H9 (cell line): ENCODE results near the gene PRAMEF13. TPM values are rescaled to one million over a fixed set of nuclear protein-coding genes. Genes with fewer than 3 reads are reported as not detected.
"Not testable (repeated sequence)": the region's sequence is repeated elsewhere in the genome, so short reads cannot be mapped to it uniquely, and the experiment has no call there.

Experiments
- DNase-seq: peaks from one replicate; pipeline ENCODE4 v3.0.0-alpha.2; 2017
- H2AFZ ChIP-seq: one replicate; pipeline ENCODE4 v1.6.1; 2013; ENCODE audit warnings: mild to moderate bottlenecking, low read length, control low read depth, moderate library complexity
- H2AK5ac ChIP-seq: 2 replicates; pipeline ENCODE4 v1.6.1; 2013; ENCODE audit warnings: low read length, control low read depth, mixed read lengths; ENCODE audit not compliant: insufficient read length
- H2BK120ac ChIP-seq: one replicate; pipeline ENCODE4 v1.6.1; 2013; ENCODE audit warnings: low read depth, mild to moderate bottlenecking, low read length, control low read depth, inconsistent platforms; ENCODE audit not compliant: poor library complexity, severe bottlenecking
- H2BK12ac ChIP-seq: 2 replicates; pipeline ENCODE4 v1.6.1; 2013; ENCODE audit warnings: low read length, control low read depth, mixed read lengths, low read depth; ENCODE audit not compliant: insufficient read length
- H2BK15ac ChIP-seq: 2 replicates; pipeline ENCODE4 v1.6.1; 2013; ENCODE audit warnings: low read depth, low read length, control low read depth
- H2BK20ac ChIP-seq: one replicate; pipeline ENCODE4 v1.6.1; 2013; ENCODE audit warnings: low read depth, mild to moderate bottlenecking, low read length, control low read depth, inconsistent platforms; ENCODE audit not compliant: poor library complexity, severe bottlenecking
- H2BK5ac ChIP-seq: 2 replicates; pipeline ENCODE4 v1.6.1; 2013; ENCODE audit warnings: low read length, control low read depth, mixed read lengths; ENCODE audit not compliant: insufficient read length
- H3K14ac ChIP-seq: 2 replicates; pipeline ENCODE4 v1.6.1; 2013; ENCODE audit warnings: low read length, control low read depth; ENCODE audit not compliant: insufficient read depth
- H3K18ac ChIP-seq: 2 replicates; pipeline ENCODE4 v1.6.1; 2013; ENCODE audit warnings: low read depth, mild to moderate bottlenecking, mixed read lengths, low read length, control low read depth; ENCODE audit not compliant: insufficient read length
- H3K23ac ChIP-seq: 2 replicates; pipeline ENCODE4 v1.6.1; 2013; ENCODE audit warnings: low read length, control low read depth, mixed read lengths, low read depth; ENCODE audit not compliant: insufficient read length
- H3K23me2 ChIP-seq: 2 replicates; pipeline ENCODE4 v1.6.1; 2013; ENCODE audit warnings: low read depth, mild to moderate bottlenecking, mixed read lengths, low read length, control low read depth; ENCODE audit not compliant: insufficient read length, poor library complexity, severe bottlenecking
- H3K27ac ChIP-seq: 2 replicates; pipeline ENCODE4 v1.5.1; 2013; ENCODE audit warnings: low read length, control low read depth, mixed read lengths, low read depth; ENCODE audit not compliant: insufficient read length
- H3K27me3 ChIP-seq: 2 replicates; pipeline ENCODE4 v1.6.1; 2013; ENCODE audit warnings: low read length, control low read depth, inconsistent platforms; ENCODE audit not compliant: insufficient read depth
- H3K4ac ChIP-seq: 2 replicates; pipeline ENCODE4 v1.6.1; 2013; ENCODE audit warnings: low read depth, mild to moderate bottlenecking, control low read depth, inconsistent platforms, low read length, moderate library complexity
- H3K4me1 ChIP-seq: 2 replicates; pipeline ENCODE4 v1.6.1; 2013; ENCODE audit warnings: low read length, control low read depth, inconsistent platforms; ENCODE audit not compliant: insufficient read depth
- H3K4me2 ChIP-seq: 2 replicates; pipeline ENCODE4 v1.6.1; 2013; ENCODE audit warnings: low read length, control low read depth, mixed read lengths; ENCODE audit not compliant: insufficient read length, insufficient read depth
- H3K56ac ChIP-seq: 2 replicates; pipeline ENCODE4 v1.6.1; 2013; ENCODE audit warnings: low read depth, mild to moderate bottlenecking, mixed read lengths, low read length, control low read depth; ENCODE audit not compliant: insufficient read length
- H3K79me1 ChIP-seq: 2 replicates; pipeline ENCODE4 v1.6.1; 2013; ENCODE audit warnings: low read depth, mild to moderate bottlenecking, moderate library complexity, low read length, control low read depth, inconsistent platforms; ENCODE audit not compliant: insufficient read depth, poor library complexity, severe bottlenecking
- H3K79me2 ChIP-seq: 2 replicates; pipeline ENCODE4 v1.6.1; 2013; ENCODE audit warnings: low read length, control low read depth, inconsistent platforms; ENCODE audit not compliant: insufficient read depth
- H3K9ac ChIP-seq: 2 replicates; pipeline ENCODE4 v1.6.1; 2013; ENCODE audit warnings: low read length, control low read depth, mixed read lengths; ENCODE audit not compliant: insufficient read length; ENCODE audit errors: extremely low read depth
- H3K9me3 ChIP-seq: one replicate; pipeline ENCODE4 v1.6.1; 2013; ENCODE audit warnings: low read depth, low read length, inconsistent platforms; ENCODE audit not compliant: control insufficient read depth
- H3T11ph ChIP-seq: one replicate; pipeline ENCODE4 v1.6.1; 2013; ENCODE audit warnings: mild to moderate bottlenecking, low read length, control low read depth, inconsistent platforms
- H4K20me1 ChIP-seq: one replicate; pipeline ENCODE4 v1.6.1; 2013; ENCODE audit not compliant: control insufficient read depth, insufficient read length, insufficient read depth
- H4K5ac ChIP-seq: 2 replicates; pipeline ENCODE4 v1.6.1; 2013; ENCODE audit warnings: low read depth, mild to moderate bottlenecking, mixed read lengths, low read length, control low read depth; ENCODE audit not compliant: insufficient read length
- H4K8ac ChIP-seq: replicated peaks from 2 replicates; pipeline ENCODE4 v1.6.1; 2013; ENCODE audit warnings: low read length, control low read depth, mixed read lengths, low read depth; ENCODE audit not compliant: insufficient read length
- H4K91ac ChIP-seq: 2 replicates; pipeline ENCODE4 v1.6.1; 2013; ENCODE audit warnings: low read depth, mild to moderate bottlenecking, moderate library complexity, mixed read lengths, low read length, control low read depth; ENCODE audit not compliant: insufficient read length
- H3K27ac Mint-ChIP-seq, 3 experiments: 2 replicates in 2 of 3; 3 replicates in 1 of 3; pipeline ENCODE4 v1.8.0; 2020 to 2021; ENCODE audit warnings: mixed read lengths in 3 of 3, mild to moderate bottlenecking in 1 of 3, moderate library complexity in 1 of 3
- H3K27me3 Mint-ChIP-seq: 2 replicates; pipeline ENCODE4 v1.8.0; 2021; ENCODE audit warnings: low read depth, mild to moderate bottlenecking, moderate library complexity, mixed read lengths
- H3K36me3 Mint-ChIP-seq, 3 experiments: 2 replicates in 2 of 3; 3 replicates in 1 of 3; pipeline ENCODE4 v1.8.0; 2020 to 2021; ENCODE audit warnings: low read depth in 3 of 3, mixed read lengths in 3 of 3; ENCODE audit not compliant: insufficient read depth in 1 of 3
- H3K4me1 Mint-ChIP-seq, 2 experiments: 2 replicates each; pipeline ENCODE4 v1.8.0; 2020; ENCODE audit warnings: mixed read lengths in 2 of 2
- H3K4me3 Mint-ChIP-seq, 2 experiments: 2 replicates in 1 of 2; 3 replicates in 1 of 2; pipeline ENCODE4 v1.8.0; 2020 to 2021; ENCODE audit warnings: mild to moderate bottlenecking in 2 of 2, mixed read lengths in 2 of 2, moderate library complexity in 1 of 2
- H3K9me3 Mint-ChIP-seq, 2 experiments: 2 replicates in 1 of 2; 3 replicates in 1 of 2; pipeline ENCODE4 v1.8.0; 2020; ENCODE audit warnings: mild to moderate bottlenecking in 2 of 2, mixed read lengths in 2 of 2, moderate library complexity in 1 of 2
- WGBS: extraction: QIAGEN DNeasy Blood & Tissue Kit; methylation state at CpG from one replicate; pipeline ENCODE4 v1.1.7; 2013; ENCODE audit warnings: missing lambda C conversion rate, low lambda C conversion rate, mixed read lengths; ENCODE audit not compliant: insufficient read length; ENCODE audit errors: extremely low coverage; 5-methylcytosine and 5-hydroxymethylcytosine counted together
- total RNA-seq: library from RNA; stranded (reverse); gene quantifications from 2 replicates; pipeline ENCODE4 v1.2.1, GENCODE V29; 2021

Gene PRAMEF13
- total RNA-seq, 1 experiment from 2014 or later: not detected

DNA sequence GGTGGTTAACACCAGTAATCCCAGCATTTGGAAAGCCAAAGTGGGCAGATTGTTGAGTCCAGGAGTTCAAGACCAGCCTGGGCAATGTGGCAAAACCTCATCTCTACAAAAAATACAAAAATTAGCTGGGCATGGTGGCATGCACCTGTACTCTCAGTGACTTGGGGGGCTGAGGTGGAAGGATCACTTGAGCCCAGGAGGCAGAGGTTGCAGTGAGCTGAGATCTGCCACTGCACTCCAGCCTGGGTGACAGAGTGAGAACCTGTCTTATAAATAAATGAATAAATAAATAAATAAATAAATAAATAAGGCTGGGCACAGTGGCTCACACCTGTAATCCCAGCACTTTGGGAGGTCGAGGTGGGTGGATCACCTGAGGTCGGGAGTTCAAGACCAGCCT lies 30.8 kb upstream of the PRAMEF13 start:
- not testable (repeated sequence) for H3K27me3 ChIP-seq, H2BK12ac ChIP-seq, H2BK120ac ChIP-seq, H4K5ac ChIP-seq, H3K23me2 ChIP-seq, H2AFZ ChIP-seq, H3T11ph ChIP-seq, H3K4ac ChIP-seq, H4K91ac ChIP-seq, H3K4me1 Mint-ChIP-seq, DNase-seq, H2BK15ac ChIP-seq, H2BK20ac ChIP-seq, H4K8ac ChIP-seq, H3K18ac ChIP-seq, H3K79me2 ChIP-seq, H3K4me3 Mint-ChIP-seq, H3K4me1 ChIP-seq, H3K27ac Mint-ChIP-seq, H3K23ac ChIP-seq, H3K56ac ChIP-seq, H3K79me1 ChIP-seq, H3K27ac ChIP-seq, H3K9ac ChIP-seq, H2AK5ac ChIP-seq, H4K20me1 ChIP-seq, H3K14ac ChIP-seq, H3K27me3 Mint-ChIP-seq, H2BK5ac ChIP-seq, H3K4me2 ChIP-seq
- WGBS: no CpG with 5 or more reads among the region's 2 CpGs
- peaks cover 14 to 56% (median 28%) of the 10 kb centered on the region in 3 experiments; a peak in 6 of 7 replicates for H3K36me3 Mint-ChIP-seq
- H3K9me3 ChIP-seq: peaks cover 81% of the 10 kb centered on the region
- H3K9me3 Mint-ChIP-seq: peaks cover 83 to 93% of the 10 kb centered on the region in 2 experiments

DNA sequence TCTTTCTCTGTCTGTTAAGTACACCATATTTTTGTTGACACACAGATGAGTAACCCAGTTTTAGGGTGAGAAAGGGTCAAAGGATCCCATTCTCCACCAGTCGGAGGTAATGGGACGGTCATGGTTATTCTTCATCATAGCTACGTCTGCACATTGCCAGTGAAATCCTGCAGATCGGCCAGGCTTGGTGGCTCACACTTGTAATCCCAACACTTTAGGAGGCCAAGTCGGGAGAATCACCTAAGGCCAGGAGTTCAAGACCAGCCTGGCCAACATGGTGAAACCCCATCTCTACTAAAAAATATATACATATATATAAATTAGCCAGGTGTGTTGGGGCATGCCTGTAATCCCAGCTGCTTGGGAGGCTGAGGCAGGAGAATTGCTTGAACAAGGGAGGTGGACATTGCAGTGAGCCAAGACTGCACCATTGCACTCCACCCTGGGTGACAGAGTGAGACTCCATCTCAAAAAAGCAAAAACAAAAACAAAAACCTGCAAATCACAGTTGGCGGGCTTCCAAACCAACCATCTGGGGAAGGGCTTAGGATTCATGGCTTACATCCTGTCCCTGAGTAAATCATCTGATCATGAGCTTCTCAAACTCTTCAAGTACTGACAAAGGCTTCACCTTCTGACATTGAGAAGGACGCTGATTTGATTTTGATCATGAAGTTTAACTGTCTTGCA lies 30.0 kb upstream of the PRAMEF13 start:
- H3K9ac ChIP-seq, H3K4me2 ChIP-seq, H2AFZ ChIP-seq, H2AK5ac ChIP-seq, H2BK12ac ChIP-seq, H2BK20ac ChIP-seq, H3K27me3 ChIP-seq, H2BK5ac ChIP-seq, H3T11ph ChIP-seq, H2BK120ac ChIP-seq, H4K8ac ChIP-seq, DNase-seq, H3K27me3 Mint-ChIP-seq, H3K23me2 ChIP-seq, H3K79me2 ChIP-seq, H3K23ac ChIP-seq, H3K4me1 ChIP-seq, H3K4ac ChIP-seq, H2BK15ac ChIP-seq, H3K27ac Mint-ChIP-seq, H3K14ac ChIP-seq, H4K91ac ChIP-seq, H3K56ac ChIP-seq, H4K5ac ChIP-seq, H3K79me1 ChIP-seq, H3K4me3 Mint-ChIP-seq, H4K20me1 ChIP-seq, H3K27ac ChIP-seq, H3K18ac ChIP-seq, H3K4me1 Mint-ChIP-seq: not testable (repeated sequence)
- no CpG with 5 or more reads among the region's 7 CpGs for WGBS
- peaks cover 83 to 93% of the 10 kb centered on the region in 2 experiments for H3K9me3 Mint-ChIP-seq
- H3K36me3 Mint-ChIP-seq: peaks cover 15 to 60% (median 30%) of the 10 kb centered on the region in 3 experiments
- H3K9me3 ChIP-seq: peaks cover 82% of the 10 kb centered on the region
